ENCODE measurements around the gene BBS2.

GRCh38 chr16:56520251-56520577 lies 390 bp upstream of the BBS2 start:
- TF ChIP-seq CTCF (IDR thresholded peaks at IDR 0.05; ENCODE audit: borderline replicate concordance, extremely low read depth, low read length, poor library complexity, severe bottlenecking) = no peak
- TF ChIP-seq EZH2 (IDR thresholded peaks at IDR 0.05; ENCODE audit: borderline replicate concordance, low read depth, low read length, severe bottlenecking) = no peak

Data from DND-41 (cell line).